ENCODE measurements around the gene PGBD5. TPM values are rescaled to one million over a fixed set of nuclear protein-coding genes. Genes with fewer than 3 reads are reported as not detected.

Gene PGBD5
- total RNA-seq, 3 donors from 2014 or later (not counting 1 experiment from before 2014, with no cell fraction given) = 0.02 to 0.90 TPM; not detected in 1

- no peaks in the 10 kb centered on the region for H3K4me1 ChIP-seq (ENCODE audit: control insufficient read depth, insufficient read depth, low read length)
- no peaks in the 10 kb centered on the region for H3K27me3 ChIP-seq (ENCODE audit: control insufficient read depth, insufficient read depth, low read length)
- H3K9me3 ChIP-seq (ENCODE audit: control insufficient read depth, insufficient read depth, low read length) = no peaks in the 10 kb centered on the region
- Mint-ChIP-seq H3K27ac (no peak overlapping the region), H3K4me1 (no peaks in the 10 kb centered on the region), H3K36me3 (no peaks in the 10 kb centered on the region), H3K9me3 (no peaks in the 10 kb centered on the region), H3K27me3 (ENCODE audit: low read depth in 2 of 2) (no peaks in the 10 kb centered on the region), H3K4me3 (no peak overlapping the region)
- TF ChIP-seq CTCF (IDR thresholded peaks at IDR 0.05) = no peak
- intact Hi-C loops (cut with micrococcal nuclease) = no loop called here
- ATAC-seq (no peak), DNase-seq (no peak)
- 88% methylated on average over 10 of the region's 10 CpGs for WGBS (ENCODE audit: insufficient coverage)
- H3K4me3 ChIP-seq (ENCODE audit: low read length) = no peak overlapping the region
- no peaks in the 10 kb centered on the region for H3K36me3 ChIP-seq (ENCODE audit: control insufficient read depth, insufficient read depth, low read length)
- H3K27ac ChIP-seq (ENCODE audit: low read length) = no peak overlapping the region
Measured at GRCh38 chr1:230361941-230362340, 64.2 kb downstream of the PGBD5 start.

- H3K4me1 Mint-ChIP-seq = no peaks in the 10 kb centered on the region
- Histone ChIP-seq H3K4me1 (ENCODE audit: control insufficient read depth, insufficient read depth, low read length) (no peaks in the 10 kb centered on the region), H3K27ac (ENCODE audit: low read length) (no peak overlapping the region), H3K9me3 (ENCODE audit: control insufficient read depth, insufficient read depth, low read length) (no peaks in the 10 kb centered on the region), H3K4me3 (ENCODE audit: low read length) (no peak overlapping the region), H3K27me3 (ENCODE audit: control insufficient read depth, insufficient read depth, low read length) (no peaks in the 10 kb centered on the region), H3K36me3 (ENCODE audit: control insufficient read depth, insufficient read depth, low read length) (no peaks in the 10 kb centered on the region)
- no peak for TF ChIP-seq CTCF (IDR thresholded peaks at IDR 0.05)
- H3K9me3 Mint-ChIP-seq = no peaks in the 10 kb centered on the region
- ATAC-seq (no peak), DNase-seq (no peak)
- intact Hi-C loops (cut with micrococcal nuclease) = no loop called here
- no peak overlapping the region for H3K4me3 Mint-ChIP-seq
- 76% methylated on average over 7 of the region's 7 CpGs for WGBS (ENCODE audit: insufficient coverage)
- H3K27me3 Mint-ChIP-seq (ENCODE audit: low read depth in 2 of 2) = peaks cover 0 to 6% of the 10 kb centered on the region in 2 donors
- no peaks in the 10 kb centered on the region for H3K36me3 Mint-ChIP-seq
- H3K27ac Mint-ChIP-seq = no peak overlapping the region
Measured at GRCh38 chr1:230359992-230360668, 66.0 kb downstream of the PGBD5 start.

- TF ChIP-seq CTCF (IDR thresholded peaks at IDR 0.05) = no peak
- Mint-ChIP-seq H3K27ac (no peak overlapping the region), H3K36me3 (no peaks in the 10 kb centered on the region), H3K9me3 (no peaks in the 10 kb centered on the region), H3K27me3 (ENCODE audit: low read depth in 2 of 2) (peaks cover 0 to 6% of the 10 kb centered on the region in 2 donors), H3K4me3 (no peak overlapping the region), H3K4me1 (no peaks in the 10 kb centered on the region)
- Histone ChIP-seq H3K27ac (ENCODE audit: low read length) (no peak overlapping the region), H3K36me3 (ENCODE audit: control insufficient read depth, insufficient read depth, low read length) (no peaks in the 10 kb centered on the region), H3K9me3 (ENCODE audit: control insufficient read depth, insufficient read depth, low read length) (no peaks in the 10 kb centered on the region), H3K4me1 (ENCODE audit: control insufficient read depth, insufficient read depth, low read length) (no peaks in the 10 kb centered on the region), H3K27me3 (ENCODE audit: control insufficient read depth, insufficient read depth, low read length) (no peaks in the 10 kb centered on the region), H3K4me3 (ENCODE audit: low read length) (no peak overlapping the region)
- DNase-seq (no peak), ATAC-seq (no peak)
- 90% methylated on average over 44 of the region's 47 CpGs for WGBS (ENCODE audit: insufficient coverage)
- intact Hi-C loops (cut with micrococcal nuclease) = no loop called here
Measured at GRCh38 chr1:230356869-230357794, 69.0 kb downstream of the PGBD5 start.
